DND-41 (cell line): Measurements from ENCODE around the gene TBL1XR1.

ENCODE experiments used
- EZH2 ChIP-seq: IDR thresholded peaks from 3 replicates; pipeline ENCODE4 v1.6.1; 2012; ENCODE audit warnings: borderline replicate concordance, low read depth, mild to moderate bottlenecking, moderate library complexity, low read length, inconsistent platforms; ENCODE audit not compliant: severe bottlenecking
- TF ChIP-seq, protein P1 (sequence below): IDR thresholded peaks from 2 replicates; pipeline ENCODE4 v1.5.1; 2012; ENCODE audit warnings: borderline replicate concordance, low read length, moderate library complexity, mild to moderate bottlenecking; ENCODE audit not compliant: poor library complexity, severe bottlenecking; ENCODE audit errors: extremely low read depth

DNA sequence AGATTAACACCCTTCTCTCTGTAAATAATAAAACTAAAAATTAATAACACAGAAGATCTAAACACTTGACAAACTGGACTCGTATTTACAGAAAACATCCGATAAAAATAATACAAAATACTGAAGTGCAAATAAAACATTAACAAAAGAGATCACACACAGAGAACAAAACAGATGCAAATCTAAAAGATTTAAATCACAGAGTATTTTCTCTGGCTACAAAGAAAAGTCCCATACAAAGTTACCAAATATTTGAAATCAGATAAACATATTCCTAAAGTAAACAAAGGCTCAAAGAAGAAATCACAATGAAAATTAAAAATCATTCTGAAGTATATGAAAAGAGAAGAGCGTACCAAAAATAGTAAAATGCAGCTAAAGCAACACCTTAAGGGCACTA is 42.5 kb downstream of the TBL1XR1 start:
- TF ChIP-seq, protein P1, sequence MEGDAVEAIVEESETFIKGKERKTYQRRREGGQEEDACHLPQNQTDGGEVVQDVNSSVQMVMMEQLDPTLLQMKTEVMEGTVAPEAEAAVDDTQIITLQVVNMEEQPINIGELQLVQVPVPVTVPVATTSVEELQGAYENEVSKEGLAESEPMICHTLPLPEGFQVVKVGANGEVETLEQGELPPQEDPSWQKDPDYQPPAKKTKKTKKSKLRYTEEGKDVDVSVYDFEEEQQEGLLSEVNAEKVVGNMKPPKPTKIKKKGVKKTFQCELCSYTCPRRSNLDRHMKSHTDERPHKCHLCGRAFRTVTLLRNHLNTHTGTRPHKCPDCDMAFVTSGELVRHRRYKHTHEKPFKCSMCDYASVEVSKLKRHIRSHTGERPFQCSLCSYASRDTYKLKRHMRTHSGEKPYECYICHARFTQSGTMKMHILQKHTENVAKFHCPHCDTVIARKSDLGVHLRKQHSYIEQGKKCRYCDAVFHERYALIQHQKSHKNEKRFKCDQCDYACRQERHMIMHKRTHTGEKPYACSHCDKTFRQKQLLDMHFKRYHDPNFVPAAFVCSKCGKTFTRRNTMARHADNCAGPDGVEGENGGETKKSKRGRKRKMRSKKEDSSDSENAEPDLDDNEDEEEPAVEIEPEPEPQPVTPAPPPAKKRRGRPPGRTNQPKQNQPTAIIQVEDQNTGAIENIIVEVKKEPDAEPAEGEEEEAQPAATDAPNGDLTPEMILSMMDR = no peak
- TF ChIP-seq EZH2 = no peak
